CD14-positive monocyte (primary cell): Measurements from ENCODE around the gene THRAP3. TPM values are rescaled to one million over a fixed set of nuclear protein-coding genes. Genes with fewer than 3 reads are reported as not detected.
A peak's percentile ranks its signal among the peaks of the same experiment; 100 is the strongest.

Source experiments
- DNase-seq, 3 donors: peaks; one replicate each; pipeline ENCODE4 v3.0.0-alpha.2; 2011 to 2022
- H2AFZ ChIP-seq: 2 replicates; pipeline ENCODE4 v1.6.0; 2012; ENCODE audit warnings: mild to moderate bottlenecking, low read depth, low read length, inconsistent platforms; ENCODE audit not compliant: insufficient read depth, poor library complexity, severe bottlenecking
- H3K27ac ChIP-seq, 2 donors: 1 replicate in 1 of 2; 2 replicates in 1 of 2; pipeline ENCODE4 v1.5.1; 2012 to 2013; ENCODE audit warnings: low read length in 2 of 2, control low read depth in 1 of 2, inconsistent platforms in 1 of 2, low read depth in 1 of 2, mild to moderate bottlenecking in 1 of 2
- H3K27me3 ChIP-seq, 2 donors: one replicate each; pipeline versions ENCODE4 v1.6.0 to v1.6.1; 2011 to 2013; ENCODE audit warnings: low read length in 2 of 2; ENCODE audit not compliant: control insufficient read depth in 2 of 2, insufficient read depth in 2 of 2
- H3K36me3 ChIP-seq, 2 donors: replicated peaks in 1 of 2; 1 replicate in 1 of 2; 2 replicates in 1 of 2; pipeline versions ENCODE4 v1.5.1 to v1.6.1; 2012 to 2013; ENCODE audit warnings: low read length in 2 of 2, control low read depth in 1 of 2, inconsistent platforms in 1 of 2, mild to moderate bottlenecking in 1 of 2; ENCODE audit not compliant: insufficient read depth in 2 of 2, control insufficient read depth in 1 of 2
- H3K4me1 ChIP-seq, 2 donors: 1 replicate in 1 of 2; 2 replicates in 1 of 2; pipeline versions ENCODE4 v1.5.1 to v1.6.1; 2012 to 2013; ENCODE audit warnings: low read length in 2 of 2, control low read depth in 1 of 2, inconsistent platforms in 1 of 2, mild to moderate bottlenecking in 1 of 2, moderate library complexity in 1 of 2; ENCODE audit not compliant: insufficient read depth in 2 of 2, control insufficient read depth in 1 of 2
- H3K4me2 ChIP-seq: replicated peaks from 2 replicates; pipeline ENCODE3; 2012; ENCODE audit warnings: low read length, moderate library complexity, mild to moderate bottlenecking; ENCODE audit not compliant: poor library complexity, severe bottlenecking; ENCODE audit errors: extremely low read depth
- H3K4me3 ChIP-seq, 3 experiments: fragments of 200-600 bp in 1 of 3; sonication (generic) in 1 of 3; replicated peaks in 1 of 3; 1 replicate in 2 of 3; 2 replicates in 1 of 3; pipeline ENCODE4 v1.5.1; 2011 to 2013; ENCODE audit warnings: low read length in 3 of 3, mild to moderate bottlenecking in 3 of 3, control low read depth in 2 of 3, low read depth in 2 of 3, inconsistent platforms in 1 of 3, moderate library complexity in 1 of 3
- H3K79me2 ChIP-seq: 2 replicates; pipeline ENCODE4 v1.6.0; 2012; ENCODE audit warnings: mild to moderate bottlenecking, control low read depth, inconsistent platforms, low read length, moderate library complexity; ENCODE audit not compliant: insufficient read depth
- H3K9ac ChIP-seq: 2 replicates; pipeline ENCODE4 v1.6.0; 2017; ENCODE audit warnings: low read length, mild to moderate bottlenecking; ENCODE audit not compliant: insufficient read depth, poor library complexity, severe bottlenecking
- H3K9me3 ChIP-seq, 2 donors: replicated peaks in 1 of 2; 1 replicate in 1 of 2; 2 replicates in 1 of 2; pipeline versions ENCODE4 v1.5.1 to v1.6.1; 2012 to 2013; ENCODE audit warnings: low read length in 2 of 2, control low read depth in 1 of 2; ENCODE audit not compliant: control insufficient read depth in 1 of 2, insufficient read depth in 1 of 2
- H4K20me1 ChIP-seq: 2 replicates; pipeline ENCODE4 v1.6.0; 2012; ENCODE audit warnings: mild to moderate bottlenecking, low read length, control low read depth, moderate library complexity; ENCODE audit not compliant: insufficient read depth
- H3K27ac Mint-ChIP-seq, 7 donors: one replicate each; pipeline ENCODE4 v1.8.0; 2020; ENCODE audit warnings: mild to moderate bottlenecking in 7 of 7, mixed read lengths in 7 of 7, moderate library complexity in 6 of 7, inconsistent platforms in 2 of 7
- H3K27me3 Mint-ChIP-seq, 3 donors: one replicate each; pipeline ENCODE4 v1.8.0; 2021 to 2022; ENCODE audit warnings: low read depth in 3 of 3, mild to moderate bottlenecking in 3 of 3, mixed read lengths in 3 of 3, moderate library complexity in 3 of 3, inconsistent platforms in 1 of 3
- H3K36me3 Mint-ChIP-seq, 2 donors: one replicate each; pipeline ENCODE4 v1.8.0; 2020; ENCODE audit warnings: mixed read lengths in 2 of 2, inconsistent platforms in 1 of 2, mild to moderate bottlenecking in 1 of 2
- H3K4me1 Mint-ChIP-seq: one replicate; pipeline ENCODE4 v1.8.0; 2020; ENCODE audit warnings: mild to moderate bottlenecking, mixed read lengths
- H3K4me3 Mint-ChIP-seq, 2 donors: one replicate each; pipeline ENCODE4 v1.8.0; 2020; ENCODE audit warnings: mild to moderate bottlenecking in 2 of 2, mixed read lengths in 2 of 2, moderate library complexity in 1 of 2
- H3K9me3 Mint-ChIP-seq, 7 donors: one replicate each; pipeline ENCODE4 v1.8.0; 2020 to 2022; ENCODE audit warnings: mixed read lengths in 7 of 7, mild to moderate bottlenecking in 6 of 7, moderate library complexity in 6 of 7, inconsistent platforms in 2 of 7
- WGBS: methylation state at CpG from one replicate; pipeline ENCODE4 v1.1.5; 2013; ENCODE audit warnings: missing lambda C conversion rate; ENCODE audit not compliant: insufficient coverage; 5-methylcytosine and 5-hydroxymethylcytosine counted together
- intact Hi-C, 2 donors: fragments of 100-400 bp; cut with micrococcal nuclease; formaldehyde crosslinking; loops; one replicate each; pipeline versions ENCODE4 v1.15.0 to v1.15.1; 2023
- polyA plus RNA-seq, 3 donors: library from polyadenylated mRNA; depleted of rRNA in 1 of 3; unstranded in 2 of 3; stranded (reverse) in 1 of 3; fragments of 300-500 nt in 2 of 3; fragments of >200 nt in 1 of 3; fragmentation: Illumina TruSeq in 2 of 3; gene quantifications; 1 replicate in 2 of 3; 2 replicates in 1 of 3; pipeline ENCODE4 v1.2.3, GENCODE V29; 2012 to 2021
- TF ChIP-seq, protein P1 (sequence below): fragments of 200-600 bp; IDR thresholded peaks from one replicate; pipeline ENCODE4 v1.8.0; 2022; ENCODE audit warnings: antibody characterized with exemption, mild to moderate bottlenecking

The THRAP3 gene
- polyA plus RNA-seq, 3 donors, result 30.1 to 63.4 (median 35.7) TPM

DNA sequence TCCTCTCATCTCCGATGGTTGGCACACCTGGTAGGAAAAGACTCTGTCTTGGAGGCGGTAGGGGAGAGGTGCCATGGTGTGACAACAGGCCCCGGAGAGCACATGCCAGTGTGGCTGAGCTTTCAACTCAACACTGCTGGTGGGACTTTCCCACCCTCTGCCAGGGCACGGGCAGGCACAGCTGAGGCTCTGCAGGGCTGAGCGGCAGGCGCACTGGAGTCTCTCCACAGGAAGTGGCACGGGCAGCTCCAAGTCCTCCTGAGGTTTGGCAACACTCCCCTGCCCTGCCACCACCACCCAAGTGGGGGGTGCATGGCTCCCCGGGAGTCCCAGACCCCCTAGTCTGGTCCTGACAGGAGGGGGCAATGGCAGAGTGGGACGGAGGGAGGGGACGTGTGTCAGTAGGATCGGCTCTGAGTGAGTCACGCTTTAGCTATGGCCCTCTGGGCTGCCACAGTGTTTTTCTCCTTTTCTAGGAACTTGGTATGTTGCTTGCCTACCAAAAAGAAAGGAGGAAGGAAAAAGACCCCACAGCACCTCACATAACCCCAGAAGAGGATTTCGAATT lies 126.5 kb downstream of the THRAP3 start:
- H2AFZ ChIP-seq, result no peak overlapping the region
- no peaks in the 10 kb centered on the region for H3K79me2 ChIP-seq
- H3K4me2 ChIP-seq, result peak overlapping the region; percentile 33
- H4K20me1 ChIP-seq, result peaks cover 72% of the 10 kb centered on the region
- H3K36me3 ChIP-seq, result peaks cover 65 to 75% of the 10 kb centered on the region in 2 donors
- Mint-ChIP-seq H3K9me3 (peaks cover 0 to 2% (median 0%) of the 10 kb centered on the region in 7 donors), H3K27ac (peak overlapping the region; percentile 66 to 93 (median 80)), H3K4me1 (peaks cover 37% of the 10 kb centered on the region), H3K27me3 (no peaks in the 10 kb centered on the region), H3K36me3 (peaks cover 78 to 89% of the 10 kb centered on the region in 2 donors), H3K4me3 (peak overlapping the region; percentile 43 to 74)
- TF ChIP-seq, protein P1, sequence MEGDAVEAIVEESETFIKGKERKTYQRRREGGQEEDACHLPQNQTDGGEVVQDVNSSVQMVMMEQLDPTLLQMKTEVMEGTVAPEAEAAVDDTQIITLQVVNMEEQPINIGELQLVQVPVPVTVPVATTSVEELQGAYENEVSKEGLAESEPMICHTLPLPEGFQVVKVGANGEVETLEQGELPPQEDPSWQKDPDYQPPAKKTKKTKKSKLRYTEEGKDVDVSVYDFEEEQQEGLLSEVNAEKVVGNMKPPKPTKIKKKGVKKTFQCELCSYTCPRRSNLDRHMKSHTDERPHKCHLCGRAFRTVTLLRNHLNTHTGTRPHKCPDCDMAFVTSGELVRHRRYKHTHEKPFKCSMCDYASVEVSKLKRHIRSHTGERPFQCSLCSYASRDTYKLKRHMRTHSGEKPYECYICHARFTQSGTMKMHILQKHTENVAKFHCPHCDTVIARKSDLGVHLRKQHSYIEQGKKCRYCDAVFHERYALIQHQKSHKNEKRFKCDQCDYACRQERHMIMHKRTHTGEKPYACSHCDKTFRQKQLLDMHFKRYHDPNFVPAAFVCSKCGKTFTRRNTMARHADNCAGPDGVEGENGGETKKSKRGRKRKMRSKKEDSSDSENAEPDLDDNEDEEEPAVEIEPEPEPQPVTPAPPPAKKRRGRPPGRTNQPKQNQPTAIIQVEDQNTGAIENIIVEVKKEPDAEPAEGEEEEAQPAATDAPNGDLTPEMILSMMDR, result no peak
- H3K27ac ChIP-seq, result peak overlapping the region; percentile 26 to 72
- WGBS, result 2% methylated on average over 11 of the region's 13 CpGs
- H3K4me1 ChIP-seq, result peaks cover 34 to 41% of the 10 kb centered on the region in 2 donors
- DNase-seq, result peak; percentile 42 to 73 (median 60)
- H3K27me3 ChIP-seq, result no peaks in the 10 kb centered on the region
- intact Hi-C loops, result loop anchor here in 1 of 2 donors (2.0 kb wide), 1 partner anchor 18 kb away; no protein-coding TSS in a partner anchor
- no peaks in the 10 kb centered on the region for H3K9me3 ChIP-seq
- peak overlapping the region; percentile 37 for H3K9ac ChIP-seq
- H3K4me3 ChIP-seq, result peak overlapping the region in 1 of 3 experiments; percentile 7

DNA sequence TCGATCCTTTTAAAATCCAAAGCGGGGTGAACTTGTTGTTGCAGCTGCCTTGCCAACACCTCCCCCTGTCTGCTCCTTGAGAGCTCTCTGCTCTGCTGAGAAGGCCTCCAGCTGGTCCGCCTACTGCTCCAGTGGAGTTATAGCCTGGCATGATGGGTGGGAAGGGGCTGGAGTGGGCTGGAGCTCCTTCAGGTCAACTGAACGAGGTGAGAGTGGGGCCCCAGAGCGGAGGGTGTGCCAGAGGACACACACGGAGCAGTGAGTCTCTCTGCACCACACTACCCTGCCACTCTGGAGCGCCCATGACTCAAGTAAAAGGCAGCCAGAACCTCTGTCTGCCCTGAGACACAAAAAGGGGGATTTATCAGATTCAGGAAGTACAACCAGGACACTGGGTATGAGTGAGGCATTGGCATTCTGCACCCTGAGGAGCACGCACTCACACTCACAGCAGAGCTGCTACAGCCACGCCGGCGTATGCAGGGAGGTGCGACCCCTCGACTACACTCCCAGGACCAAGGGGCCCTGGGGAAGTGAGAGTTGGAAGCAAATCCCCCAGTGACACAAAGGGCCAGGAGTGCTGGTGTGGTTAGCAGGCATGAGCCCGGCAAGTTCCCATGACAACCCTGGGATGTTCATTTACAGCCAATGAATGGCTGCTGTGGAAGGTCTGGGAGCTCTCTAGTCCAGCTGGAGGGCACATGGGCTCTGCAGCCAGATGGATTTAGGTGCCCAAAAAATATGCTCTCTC lies 127.2 kb downstream of the THRAP3 start:
- peaks cover 37% of the 10 kb centered on the region for H3K4me1 Mint-ChIP-seq
- peaks cover 0 to 2% (median 0%) of the 10 kb centered on the region in 7 donors for H3K9me3 Mint-ChIP-seq
- Histone ChIP-seq H4K20me1 (peaks cover 78% of the 10 kb centered on the region), H3K27ac (peak overlapping the region; percentile 26 to 72), H3K4me2 (peak overlapping the region; percentile 33), H3K9me3 (no peaks in the 10 kb centered on the region), H3K27me3 (no peaks in the 10 kb centered on the region), H2AFZ (no peak overlapping the region), H3K9ac (peak overlapping the region; percentile 37), H3K79me2 (no peaks in the 10 kb centered on the region), H3K36me3 (peaks cover 65 to 77% of the 10 kb centered on the region in 2 donors), H3K4me3 (peak overlapping the region in 1 of 3 experiments; percentile 7), H3K4me1 (peaks cover 34 to 41% of the 10 kb centered on the region in 2 donors)
- TF ChIP-seq, protein P1, result no peak
- WGBS, result 36% methylated on average over 6 of the region's 14 CpGs
- H3K36me3 Mint-ChIP-seq, result peaks cover 77 to 89% of the 10 kb centered on the region in 2 donors
- no peaks in the 10 kb centered on the region for H3K27me3 Mint-ChIP-seq
- intact Hi-C loops, result loop anchor here in 1 of 2 donors (2.0 kb wide), 1 partner anchor 17 kb away; no protein-coding TSS in a partner anchor
- peak; percentile 50 to 79 (median 52) for DNase-seq
- H3K4me3 Mint-ChIP-seq, result peak overlapping the region in 1 of 2 donors; percentile 37
- peak overlapping the region; percentile 66 to 93 (median 80) for H3K27ac Mint-ChIP-seq
